GM18502 (cell line): ENCODE results near the gene CFTR.

Experiments used
- ATAC-seq: cut with Tn5 transposase; IDR thresholded peaks from one replicate; pipeline ENCODE4 v1.9.1; 2021; ENCODE audit warnings: mild to moderate bottlenecking; ENCODE audit not compliant: unreplicated experiment, poor library complexity

The CFTR gene

DNA sequence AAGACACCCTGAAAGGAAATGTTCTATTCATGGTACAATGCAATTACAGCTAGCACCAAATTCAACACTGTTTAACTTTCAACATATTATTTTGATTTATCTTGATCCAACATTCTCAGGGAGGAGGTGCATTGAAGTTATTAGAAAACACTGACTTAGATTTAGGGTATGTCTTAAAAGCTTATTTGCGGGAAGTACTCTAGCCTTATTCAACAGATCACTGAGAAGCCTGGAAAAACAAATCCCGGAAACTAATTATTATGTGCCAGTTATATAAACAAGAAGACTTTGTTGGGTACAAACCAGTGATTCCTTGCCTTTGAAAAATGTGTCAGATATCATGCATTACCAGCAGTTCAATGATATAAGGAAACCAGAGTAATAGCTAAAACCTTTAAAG, 160.1 kb downstream of the CFTR start:
- ATAC-seq, result no peak

DNA sequence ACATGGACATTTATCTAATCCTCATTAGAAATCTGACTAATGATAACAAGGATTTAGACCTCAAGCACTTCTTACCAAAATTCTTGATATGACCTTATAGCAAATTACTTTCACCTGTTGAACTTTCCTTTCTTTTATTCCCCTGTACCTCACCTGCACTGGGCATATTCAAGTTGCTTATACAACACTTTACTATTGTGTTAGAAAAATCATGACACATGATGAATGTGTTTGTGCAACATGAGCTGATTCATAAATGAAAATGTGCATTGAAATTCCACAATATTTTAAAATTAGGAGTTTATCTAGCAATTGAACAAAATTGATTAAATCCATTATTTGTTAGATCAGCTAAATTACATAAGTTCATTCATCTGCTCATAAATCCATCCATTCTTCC, 160.6 kb downstream of the CFTR start:
- ATAC-seq, result no peak

- ATAC-seq, result no peak
These were observed 165.8 kb downstream of the CFTR start for GRCh38 chr7:117645481-117646165.

DNA sequence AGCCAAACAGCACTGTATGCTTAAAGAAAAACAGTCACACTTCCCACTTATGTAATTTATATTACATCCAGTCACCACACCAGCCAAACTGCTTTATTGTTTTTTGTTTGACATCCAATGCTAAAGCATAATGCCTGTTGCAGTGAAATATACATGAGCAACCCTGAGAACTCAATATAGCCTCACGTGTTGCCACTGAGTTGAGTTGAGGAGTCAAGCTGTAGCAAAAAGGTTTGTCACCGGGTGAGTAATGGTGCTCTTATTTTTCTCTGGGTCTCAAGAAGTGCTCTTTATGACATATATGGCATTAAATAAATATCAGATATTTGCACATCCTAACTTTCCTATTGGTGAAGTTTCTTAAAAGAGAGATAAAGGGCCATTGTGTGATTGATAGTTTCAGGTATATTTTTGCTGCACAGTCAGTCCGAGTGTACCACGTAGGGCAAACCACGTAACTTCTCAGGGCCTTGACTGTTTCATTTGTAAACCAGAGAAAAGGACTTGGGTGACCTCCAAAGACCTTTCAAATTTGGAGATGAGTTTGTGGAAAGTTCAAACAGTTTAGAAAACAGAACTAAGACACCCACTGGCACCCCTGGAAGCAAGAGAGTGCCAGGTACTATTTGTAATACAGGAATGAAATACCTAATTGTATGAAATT, 168.5 kb downstream of the CFTR start:
- ATAC-seq, result no peak

GRCh38 chr7:117652943-117653680, 173.3 kb downstream of the CFTR start:
- ATAC-seq, result no peak

DNA sequence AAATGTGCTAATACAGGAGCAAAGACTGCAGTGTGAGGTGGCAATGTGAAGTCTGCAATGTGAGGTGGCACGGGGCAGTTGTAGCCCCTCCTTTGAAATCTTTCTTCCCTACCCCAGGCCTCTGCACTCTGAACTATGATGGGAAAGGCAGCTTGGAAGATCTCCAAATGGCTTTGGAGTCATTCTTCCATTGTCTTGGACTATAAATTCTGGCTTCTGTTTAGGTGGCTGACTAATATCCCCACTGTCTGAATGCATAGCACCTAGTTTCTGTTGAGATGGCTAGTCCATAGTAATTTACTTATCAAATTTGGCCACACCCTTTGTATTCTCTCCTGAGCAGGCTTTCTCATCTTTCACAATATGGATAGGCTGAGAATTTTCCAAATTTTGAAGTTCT, 175.0 kb downstream of the CFTR start:
- ATAC-seq, result no peak

DNA sequence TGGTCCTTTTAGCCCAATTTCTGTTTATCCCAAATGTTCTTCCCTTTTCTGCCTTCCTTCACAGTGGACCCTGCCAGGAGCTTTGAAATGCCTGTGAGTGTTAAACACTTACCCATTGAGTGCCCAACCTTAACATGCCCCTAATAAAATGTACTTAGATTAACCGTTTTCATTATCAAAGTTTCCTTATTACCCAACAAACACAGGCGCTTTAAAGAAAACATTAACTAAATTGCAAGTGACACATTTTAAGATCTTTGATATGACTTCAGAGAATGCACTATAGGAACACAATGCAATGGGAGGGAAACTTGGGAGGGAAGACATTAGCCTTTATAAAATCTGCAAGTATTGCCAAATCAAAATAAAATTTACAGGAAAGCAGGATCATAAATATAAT, 177.0 kb downstream of the CFTR start:
- no peak for ATAC-seq

DNA sequence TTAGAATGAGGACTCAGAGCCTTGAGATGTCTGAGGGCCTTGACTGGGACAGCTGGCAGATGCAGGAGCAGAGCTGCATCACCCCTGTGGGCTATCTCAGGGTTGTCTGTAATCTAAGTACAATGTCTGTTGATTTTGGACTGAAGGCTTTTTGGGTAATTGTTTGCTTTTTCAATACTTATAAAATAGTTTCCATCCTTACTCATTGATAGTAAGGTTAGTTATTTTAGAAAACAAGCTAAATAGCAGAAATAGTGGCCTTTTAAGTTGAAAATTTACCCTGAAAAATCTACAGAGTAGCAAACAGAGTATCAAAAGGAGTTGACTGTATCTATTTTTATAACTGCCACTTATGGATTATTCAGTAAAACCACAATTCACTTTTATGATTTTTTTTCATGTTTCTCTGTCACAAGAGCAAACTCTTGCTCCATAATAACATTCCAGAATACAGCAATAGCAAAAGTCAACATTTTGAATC, 179.7 kb downstream of the CFTR start:
- no peak for ATAC-seq

- no peak for ATAC-seq
These were observed 181.5 kb downstream of the CFTR start for GRCh38 chr7:117661328-117661727.

GRCh38 chr7:117664047-117664446, 184.2 kb downstream of the CFTR start:
- ATAC-seq, result no peak

- ATAC-seq, result no peak
These were observed 185.5 kb downstream of the CFTR start for GRCh38 chr7:117665368-117665767.

DNA sequence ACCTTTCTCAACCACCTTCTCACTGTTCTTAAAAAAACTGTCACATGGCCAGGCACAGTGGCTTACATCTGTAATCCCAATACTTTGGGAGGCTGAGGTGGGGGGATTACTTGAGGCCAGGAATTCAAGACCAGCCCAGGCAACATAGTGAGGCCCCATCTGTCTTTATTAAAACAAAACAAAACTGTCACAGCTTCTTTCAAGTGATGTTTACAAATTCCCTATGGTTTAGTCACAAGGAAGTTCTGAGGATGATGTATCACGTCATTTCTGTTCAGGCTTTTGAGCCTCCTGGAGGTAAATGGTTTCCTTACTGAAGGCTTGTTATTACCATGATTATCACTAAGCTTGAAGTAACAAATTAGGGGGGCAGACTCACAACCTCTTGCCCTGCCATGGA, 186.2 kb downstream of the CFTR start:
- ATAC-seq, result no peak

GRCh38 chr7:117666689-117667088, 186.9 kb downstream of the CFTR start:
- no peak for ATAC-seq

GRCh38 chr7:117667456-117667855, 187.6 kb downstream of the CFTR start:
- no peak for ATAC-seq

DNA sequence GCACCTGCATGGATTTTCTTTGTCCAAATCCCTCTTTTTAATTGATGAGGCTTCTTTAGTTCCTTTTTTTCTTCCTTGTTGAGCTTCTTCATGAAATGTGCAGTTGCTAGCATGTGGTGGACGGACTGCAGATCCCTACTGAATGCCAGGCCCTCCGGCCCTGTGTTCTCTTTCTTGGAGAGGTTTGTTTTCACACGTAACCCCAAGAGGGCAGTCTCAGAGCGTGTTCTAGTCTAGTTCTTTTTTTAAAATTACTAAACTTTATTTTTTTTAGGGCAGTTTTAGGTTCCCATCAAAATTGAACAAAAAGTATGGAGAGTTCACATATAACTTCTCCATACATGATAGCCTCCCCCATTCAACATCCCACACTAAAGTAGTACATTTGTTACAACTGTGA, 190.0 kb downstream of the CFTR start:
- ATAC-seq, result no peak

GRCh38 chr7:117672453-117672852, 192.6 kb downstream of the CFTR start:
- no peak for ATAC-seq

DNA sequence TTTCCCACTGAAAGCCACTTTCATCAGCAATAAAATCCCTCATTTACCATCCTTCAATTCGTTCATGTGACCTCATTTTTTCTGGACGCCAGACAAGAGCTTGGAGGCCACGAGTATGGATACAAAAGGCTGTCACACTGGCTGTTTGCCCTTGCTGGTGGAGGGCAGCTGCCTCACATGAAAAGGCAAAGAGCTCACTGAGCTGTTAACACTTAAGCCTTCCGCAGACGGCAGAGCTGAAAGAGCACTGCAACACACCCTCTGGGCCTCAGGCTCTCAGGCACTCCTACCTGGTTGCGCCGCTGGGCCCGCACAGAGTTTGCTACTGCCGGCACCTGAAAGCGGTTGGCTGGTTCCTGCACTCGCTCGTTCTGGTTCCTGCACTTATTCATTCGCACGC, 193.5 kb downstream of the CFTR start:
- ATAC-seq, result no peak

GRCh38 chr7:117673839-117674238, 194.0 kb downstream of the CFTR start:
- no peak for ATAC-seq

DNA sequence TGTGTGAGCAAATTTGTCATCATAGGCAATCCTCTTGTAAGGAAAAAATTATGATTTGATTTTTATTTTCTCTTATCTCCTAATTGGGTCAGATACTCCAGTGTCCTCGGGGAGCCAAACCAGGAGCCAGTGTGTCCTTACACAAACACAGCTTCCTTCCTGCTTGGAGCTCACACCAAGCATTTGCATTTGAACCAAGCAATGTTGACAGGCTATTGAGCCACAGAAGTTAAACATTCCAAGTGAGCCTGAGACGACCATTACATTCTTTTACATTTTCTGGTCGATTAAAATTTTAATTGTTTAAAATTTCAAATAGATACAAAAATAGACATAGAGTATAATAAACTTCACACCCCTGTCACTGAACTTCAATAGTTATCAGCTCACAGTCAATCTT, 194.8 kb downstream of the CFTR start:
- ATAC-seq, result no peak

- no peak for ATAC-seq
These were observed 195.9 kb downstream of the CFTR start for GRCh38 chr7:117675497-117676435.
